NB4 (cell line): ENCODE results near the gene GNG11.

Experiments
- MYC ChIP-seq: IDR thresholded peaks from 2 replicates; pipeline ENCODE4 v1.6.1; 2011; ENCODE audit warnings: low read depth, low read length
- POLR2A ChIP-seq: IDR thresholded peaks from 2 replicates; pipeline ENCODE4 v1.6.1; 2011; ENCODE audit warnings: mild to moderate bottlenecking; ENCODE audit not compliant: insufficient read length; ENCODE audit errors: extremely low read depth
- TF ChIP-seq, protein P1 (sequence below): IDR thresholded peaks from one replicate; pipeline ENCODE4 v1.5.1; 2012; ENCODE audit warnings: low read depth, low read length
- TF ChIP-seq, protein P2 (sequence below): IDR thresholded peaks from 2 replicates; pipeline ENCODE4 v1.6.1; 2011; ENCODE audit warnings: low read depth, low read length

DNA sequence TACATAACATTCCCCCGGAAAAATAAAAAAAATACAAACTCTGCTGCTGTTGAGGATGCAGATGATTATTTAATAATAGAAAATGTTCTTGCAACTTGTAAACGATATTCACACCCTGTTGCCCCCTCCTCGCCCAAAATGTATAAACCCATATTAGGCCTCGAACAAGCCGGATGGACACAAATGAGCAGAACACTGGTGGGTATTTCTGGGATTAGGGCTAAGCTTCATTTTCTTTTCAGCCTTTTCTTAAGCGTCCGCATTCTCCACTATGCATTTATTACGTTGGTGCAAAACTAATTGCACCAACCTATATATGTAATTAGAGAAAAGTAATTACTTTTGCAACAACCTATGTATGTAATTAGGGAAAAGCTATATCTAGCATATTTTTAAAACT, 349 bp upstream of the GNG11 start:
- no peak for TF ChIP-seq POLR2A
- TF ChIP-seq, protein P1, sequence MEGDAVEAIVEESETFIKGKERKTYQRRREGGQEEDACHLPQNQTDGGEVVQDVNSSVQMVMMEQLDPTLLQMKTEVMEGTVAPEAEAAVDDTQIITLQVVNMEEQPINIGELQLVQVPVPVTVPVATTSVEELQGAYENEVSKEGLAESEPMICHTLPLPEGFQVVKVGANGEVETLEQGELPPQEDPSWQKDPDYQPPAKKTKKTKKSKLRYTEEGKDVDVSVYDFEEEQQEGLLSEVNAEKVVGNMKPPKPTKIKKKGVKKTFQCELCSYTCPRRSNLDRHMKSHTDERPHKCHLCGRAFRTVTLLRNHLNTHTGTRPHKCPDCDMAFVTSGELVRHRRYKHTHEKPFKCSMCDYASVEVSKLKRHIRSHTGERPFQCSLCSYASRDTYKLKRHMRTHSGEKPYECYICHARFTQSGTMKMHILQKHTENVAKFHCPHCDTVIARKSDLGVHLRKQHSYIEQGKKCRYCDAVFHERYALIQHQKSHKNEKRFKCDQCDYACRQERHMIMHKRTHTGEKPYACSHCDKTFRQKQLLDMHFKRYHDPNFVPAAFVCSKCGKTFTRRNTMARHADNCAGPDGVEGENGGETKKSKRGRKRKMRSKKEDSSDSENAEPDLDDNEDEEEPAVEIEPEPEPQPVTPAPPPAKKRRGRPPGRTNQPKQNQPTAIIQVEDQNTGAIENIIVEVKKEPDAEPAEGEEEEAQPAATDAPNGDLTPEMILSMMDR, result no peak
- TF ChIP-seq, protein P2, sequence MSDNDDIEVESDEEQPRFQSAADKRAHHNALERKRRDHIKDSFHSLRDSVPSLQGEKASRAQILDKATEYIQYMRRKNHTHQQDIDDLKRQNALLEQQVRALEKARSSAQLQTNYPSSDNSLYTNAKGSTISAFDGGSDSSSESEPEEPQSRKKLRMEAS, result no peak
- TF ChIP-seq MYC, result no peak
